Gastroesophageal sphincter (tissue), 3 donors: ENCODE results near the gene LTN1.

ENCODE experiments used
- POLR2A ChIP-seq, 2 donors: fragments of 450-650 bp; IDR thresholded peaks; one replicate each; pipeline ENCODE4 v1.6.1; 2017; ENCODE audit warnings: antibody characterized with exemption in 2 of 2, mild to moderate bottlenecking in 2 of 2, moderate library complexity in 1 of 2
- TF ChIP-seq, protein P1 (sequence below), 4 experiments: fragments of 200-600 bp in 2 of 4; fragments of 450-650 bp in 2 of 4; sonication (generic) in 1 of 4; IDR thresholded peaks; one replicate each; pipeline ENCODE4 v1.5.1; 2017 to 2019; ENCODE audit warnings: antibody characterized with exemption in 4 of 4, mild to moderate bottlenecking in 2 of 4, moderate library complexity in 2 of 4

DNA sequence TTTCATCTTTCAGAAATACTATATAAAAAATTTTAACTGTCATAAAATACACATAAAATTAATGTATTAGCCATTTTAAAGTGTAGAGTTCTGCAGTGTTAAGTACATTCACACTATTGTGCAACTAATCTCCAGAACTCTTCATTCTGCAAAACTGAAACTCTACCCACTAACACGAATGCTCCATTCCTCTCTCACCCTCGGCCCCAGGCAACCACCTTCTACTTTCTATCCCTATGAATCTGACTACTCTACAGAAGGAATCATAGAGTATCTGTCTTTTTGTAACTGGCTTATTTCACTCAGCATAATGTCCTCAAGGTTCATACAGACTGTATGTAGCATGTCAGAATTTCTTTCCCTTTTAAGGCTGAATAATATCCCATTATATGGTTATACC, 43.4 kb downstream of the LTN1 start:
- TF ChIP-seq, protein P1, sequence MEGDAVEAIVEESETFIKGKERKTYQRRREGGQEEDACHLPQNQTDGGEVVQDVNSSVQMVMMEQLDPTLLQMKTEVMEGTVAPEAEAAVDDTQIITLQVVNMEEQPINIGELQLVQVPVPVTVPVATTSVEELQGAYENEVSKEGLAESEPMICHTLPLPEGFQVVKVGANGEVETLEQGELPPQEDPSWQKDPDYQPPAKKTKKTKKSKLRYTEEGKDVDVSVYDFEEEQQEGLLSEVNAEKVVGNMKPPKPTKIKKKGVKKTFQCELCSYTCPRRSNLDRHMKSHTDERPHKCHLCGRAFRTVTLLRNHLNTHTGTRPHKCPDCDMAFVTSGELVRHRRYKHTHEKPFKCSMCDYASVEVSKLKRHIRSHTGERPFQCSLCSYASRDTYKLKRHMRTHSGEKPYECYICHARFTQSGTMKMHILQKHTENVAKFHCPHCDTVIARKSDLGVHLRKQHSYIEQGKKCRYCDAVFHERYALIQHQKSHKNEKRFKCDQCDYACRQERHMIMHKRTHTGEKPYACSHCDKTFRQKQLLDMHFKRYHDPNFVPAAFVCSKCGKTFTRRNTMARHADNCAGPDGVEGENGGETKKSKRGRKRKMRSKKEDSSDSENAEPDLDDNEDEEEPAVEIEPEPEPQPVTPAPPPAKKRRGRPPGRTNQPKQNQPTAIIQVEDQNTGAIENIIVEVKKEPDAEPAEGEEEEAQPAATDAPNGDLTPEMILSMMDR (IDR thresholded peaks at IDR 0.05): no peak
- no peak for TF ChIP-seq POLR2A (IDR thresholded peaks at IDR 0.05)
